HUES48 (cell line): Measurements from ENCODE around the gene CNIH3.

ENCODE experiments used
- H3K27ac ChIP-seq: one replicate; pipeline ENCODE4 v1.7.0; 2013; ENCODE audit warnings: low read depth, low read length, inconsistent platforms
- H3K27me3 ChIP-seq: 2 replicates; pipeline ENCODE4 v1.6.1; 2013; ENCODE audit warnings: mild to moderate bottlenecking, low read length; ENCODE audit not compliant: control insufficient read depth, insufficient read depth
- H3K36me3 ChIP-seq: 2 replicates; pipeline ENCODE4 v1.6.1; 2013; ENCODE audit warnings: low read length; ENCODE audit not compliant: control insufficient read depth, insufficient read depth
- H3K4me1 ChIP-seq: 2 replicates; pipeline ENCODE4 v1.6.1; 2013; ENCODE audit warnings: mild to moderate bottlenecking, low read length; ENCODE audit not compliant: control insufficient read depth, insufficient read depth
- H3K4me3 ChIP-seq: 2 replicates; pipeline ENCODE4 v1.5.1; 2013; ENCODE audit warnings: mild to moderate bottlenecking, low read depth, low read length
- H3K9ac ChIP-seq: 2 replicates; pipeline ENCODE4 v1.6.1; 2013; ENCODE audit warnings: mild to moderate bottlenecking, low read depth, low read length, moderate library complexity
- H3K9me3 ChIP-seq: 2 replicates; pipeline ENCODE4 v1.6.1; 2013; ENCODE audit warnings: low read length; ENCODE audit not compliant: control insufficient read depth, insufficient read depth

The CNIH3 gene

GRCh38 chr1:224687465-224687864 is 71.3 kb downstream of the CNIH3 start:
- Histone ChIP-seq H3K36me3 (no peaks in the 10 kb centered on the region), H3K9me3 (no peaks in the 10 kb centered on the region), H3K4me1 (no peaks in the 10 kb centered on the region), H3K4me3 (no peak overlapping the region), H3K27me3 (no peaks in the 10 kb centered on the region), H3K9ac (no peak overlapping the region), H3K27ac (no peak overlapping the region)

GRCh38 chr1:224689374-224689773 is 73.3 kb downstream of the CNIH3 start:
- Histone ChIP-seq H3K9ac (no peak overlapping the region), H3K4me3 (no peak overlapping the region), H3K27me3 (no peaks in the 10 kb centered on the region), H3K4me1 (no peaks in the 10 kb centered on the region), H3K36me3 (no peaks in the 10 kb centered on the region), H3K9me3 (no peaks in the 10 kb centered on the region), H3K27ac (no peak overlapping the region)

GRCh38 chr1:224690576-224690975 is 74.5 kb downstream of the CNIH3 start:
- no peaks in the 10 kb centered on the region for H3K36me3 ChIP-seq
- no peak overlapping the region for H3K9ac ChIP-seq

GRCh38 chr1:224691148-224691925 is 75.2 kb downstream of the CNIH3 start:
- Histone ChIP-seq H3K27ac (no peak overlapping the region), H3K9me3 (no peaks in the 10 kb centered on the region), H3K36me3 (no peaks in the 10 kb centered on the region), H3K9ac (no peak overlapping the region), H3K4me3 (no peak overlapping the region), H3K4me1 (no peaks in the 10 kb centered on the region), H3K27me3 (no peaks in the 10 kb centered on the region)

More at GRCh38 chr1:224690576-224690975, 74.5 kb downstream of the CNIH3 start:
- Histone ChIP-seq H3K4me1 (no peaks in the 10 kb centered on the region), H3K27me3 (no peaks in the 10 kb centered on the region), H3K9me3 (no peaks in the 10 kb centered on the region), H3K4me3 (no peak overlapping the region), H3K27ac (no peak overlapping the region)

GRCh38 chr1:224694969-224695368 is 78.9 kb downstream of the CNIH3 start:
- Histone ChIP-seq H3K36me3 (no peaks in the 10 kb centered on the region), H3K9ac (no peak overlapping the region), H3K27me3 (no peaks in the 10 kb centered on the region), H3K4me3 (no peak overlapping the region), H3K4me1 (no peaks in the 10 kb centered on the region), H3K9me3 (no peaks in the 10 kb centered on the region), H3K27ac (no peak overlapping the region)

GRCh38 chr1:224696021-224696420 is 79.9 kb downstream of the CNIH3 start:
- Histone ChIP-seq H3K4me3 (no peak overlapping the region), H3K27me3 (no peaks in the 10 kb centered on the region), H3K9ac (no peak overlapping the region), H3K4me1 (no peaks in the 10 kb centered on the region; the same call in 1 of the 2 replicates), H3K27ac (no peak overlapping the region), H3K9me3 (no peaks in the 10 kb centered on the region), H3K36me3 (no peaks in the 10 kb centered on the region)

GRCh38 chr1:224696891-224697765 is 81.0 kb downstream of the CNIH3 start:
- Histone ChIP-seq H3K9me3 (no peaks in the 10 kb centered on the region), H3K27me3 (no peaks in the 10 kb centered on the region), H3K27ac (no peak overlapping the region), H3K36me3 (no peaks in the 10 kb centered on the region), H3K4me1 (no peaks in the 10 kb centered on the region; the same call in 1 of the 2 replicates), H3K4me3 (no peak overlapping the region), H3K9ac (no peak overlapping the region)

GRCh38 chr1:224698015-224698451 is 81.9 kb downstream of the CNIH3 start:
- no peak overlapping the region for H3K9ac ChIP-seq
- no peak overlapping the region for H3K4me3 ChIP-seq
- H3K27ac ChIP-seq = no peak overlapping the region
- H3K36me3 ChIP-seq = no peaks in the 10 kb centered on the region
- no peaks in the 10 kb centered on the region for H3K27me3 ChIP-seq
- peaks cover 3% of the 10 kb centered on the region; the same call in 1 of the 2 replicates for H3K4me1 ChIP-seq
- no peaks in the 10 kb centered on the region for H3K9me3 ChIP-seq

GRCh38 chr1:224700918-224701531 is 84.9 kb downstream of the CNIH3 start:
- Histone ChIP-seq H3K27ac (no peak overlapping the region), H3K9me3 (no peaks in the 10 kb centered on the region), H3K4me3 (no peak overlapping the region), H3K4me1 (peaks cover 18% of the 10 kb centered on the region), H3K27me3 (no peaks in the 10 kb centered on the region), H3K9ac (no peak overlapping the region), H3K36me3 (no peaks in the 10 kb centered on the region)

GRCh38 chr1:224703702-224704101 is 87.6 kb downstream of the CNIH3 start:
- Histone ChIP-seq H3K36me3 (no peaks in the 10 kb centered on the region), H3K27me3 (no peaks in the 10 kb centered on the region), H3K27ac (peak overlapping the region; percentile 2), H3K9me3 (no peaks in the 10 kb centered on the region), H3K9ac (no peak overlapping the region), H3K4me1 (peaks cover 18% of the 10 kb centered on the region), H3K4me3 (no peak overlapping the region)
